Fibroblast of the aortic adventitia (primary cell): Measurements from ENCODE around the gene MGAT3. TPM values are rescaled to one million over a fixed set of nuclear protein-coding genes. Genes with fewer than 3 reads are reported as not detected.

Source experiments
- DNase-seq: peaks from one replicate; pipeline ENCODE4 v3.0.0-alpha.2; 2010; ENCODE audit warnings: low read depth
- H3K4me3 ChIP-seq: 2 replicates; pipeline ENCODE4 v1.5.1; 2011; ENCODE audit warnings: low read depth, mild to moderate bottlenecking, control low read depth, low read length, moderate library complexity
- total RNA-seq: library from RNA; depleted of rRNA; stranded (reverse); fragments of >200 nt; gene quantifications from 2 replicates; pipeline ENCODE4 v1.2.3, GENCODE V29; 2012; ENCODE audit warnings: low replicate concordance
- TF ChIP-seq, protein P1 (sequence below): IDR thresholded peaks from 2 replicates; pipeline ENCODE4 v1.5.1; 2011; ENCODE audit warnings: mild to moderate bottlenecking, low read length, control low read depth, inconsistent platforms; ENCODE audit not compliant: insufficient read depth

MGAT3 gene
- total RNA-seq, 1 donor: 0.27 TPM

DNA sequence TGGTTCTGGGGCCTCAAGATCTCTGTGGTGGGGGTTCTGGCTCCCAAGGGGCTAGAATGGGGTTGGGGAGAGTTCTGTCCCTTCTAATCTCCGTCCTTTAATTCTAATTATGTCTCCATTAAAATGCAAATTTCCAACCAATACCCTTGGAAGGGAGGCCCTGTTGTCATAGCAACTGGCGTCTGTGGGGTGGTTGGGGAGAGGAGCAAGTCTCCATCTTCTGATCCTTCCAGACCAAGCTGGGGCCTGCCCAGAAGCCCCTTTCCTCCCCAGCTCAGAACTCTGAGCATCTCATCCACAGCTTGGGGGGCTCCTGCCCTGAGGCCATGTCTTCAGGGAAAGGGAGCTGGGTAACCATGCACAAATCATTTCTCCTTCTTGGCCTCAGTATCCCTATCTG, 81.2 kb downstream of the MGAT3 start:
- no peak for DNase-seq
- H3K4me3 ChIP-seq: no peak overlapping the region
- TF ChIP-seq, protein P1, sequence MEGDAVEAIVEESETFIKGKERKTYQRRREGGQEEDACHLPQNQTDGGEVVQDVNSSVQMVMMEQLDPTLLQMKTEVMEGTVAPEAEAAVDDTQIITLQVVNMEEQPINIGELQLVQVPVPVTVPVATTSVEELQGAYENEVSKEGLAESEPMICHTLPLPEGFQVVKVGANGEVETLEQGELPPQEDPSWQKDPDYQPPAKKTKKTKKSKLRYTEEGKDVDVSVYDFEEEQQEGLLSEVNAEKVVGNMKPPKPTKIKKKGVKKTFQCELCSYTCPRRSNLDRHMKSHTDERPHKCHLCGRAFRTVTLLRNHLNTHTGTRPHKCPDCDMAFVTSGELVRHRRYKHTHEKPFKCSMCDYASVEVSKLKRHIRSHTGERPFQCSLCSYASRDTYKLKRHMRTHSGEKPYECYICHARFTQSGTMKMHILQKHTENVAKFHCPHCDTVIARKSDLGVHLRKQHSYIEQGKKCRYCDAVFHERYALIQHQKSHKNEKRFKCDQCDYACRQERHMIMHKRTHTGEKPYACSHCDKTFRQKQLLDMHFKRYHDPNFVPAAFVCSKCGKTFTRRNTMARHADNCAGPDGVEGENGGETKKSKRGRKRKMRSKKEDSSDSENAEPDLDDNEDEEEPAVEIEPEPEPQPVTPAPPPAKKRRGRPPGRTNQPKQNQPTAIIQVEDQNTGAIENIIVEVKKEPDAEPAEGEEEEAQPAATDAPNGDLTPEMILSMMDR: no peak

Other genes with a start within 250 kb of the MGAT3 start
- 0.09 and 0.57 TPM in 2 replicates for gene PDGFB, start 212.0 kb upstream of the MGAT3 start, total RNA-seq
- gene RPL3, start 137.4 kb upstream of the MGAT3 start, total RNA-seq: 1,848 and 3,122 TPM in 2 replicates
- 3.9 and 14.2 TPM in 2 replicates for gene SYNGR1, start 107.0 kb upstream of the MGAT3 start, total RNA-seq
- gene TAB1, start 57.2 kb upstream of the MGAT3 start, total RNA-seq: 11.7 and 21.3 TPM in 2 replicates
- 24.0 and 27.7 TPM in 2 replicates for gene MIEF1, start 45.3 kb downstream of the MGAT3 start, total RNA-seq
- gene ATF4, start 63.5 kb downstream of the MGAT3 start, total RNA-seq: 259 and 946 TPM in 2 replicates
- 39.6 and 108 TPM in 2 replicates for gene RPS19BP1, start 75.7 kb downstream of the MGAT3 start, total RNA-seq
- under 0.01 and 0.08 TPM in 2 replicates for gene CACNA1I, start 113.7 kb downstream of the MGAT3 start, total RNA-seq